GM21390 (cell line): Measurements from ENCODE around the gene DENND1A.

Source experiments
- ATAC-seq: cut with Tn5 transposase; IDR thresholded peaks from one replicate; pipeline ENCODE4 v1.9.1; 2021; ENCODE audit not compliant: unreplicated experiment

The DENND1A gene

GRCh38 chr9:123511326-123512277 is 418.3 kb downstream of the DENND1A start:
- ATAC-seq = no peak

- ATAC-seq = no peak
These were observed 420.3 kb downstream of the DENND1A start for GRCh38 chr9:123509646-123510045.

- ATAC-seq = no peak
These were observed 421.9 kb downstream of the DENND1A start for GRCh38 chr9:123508048-123508447.

DNA sequence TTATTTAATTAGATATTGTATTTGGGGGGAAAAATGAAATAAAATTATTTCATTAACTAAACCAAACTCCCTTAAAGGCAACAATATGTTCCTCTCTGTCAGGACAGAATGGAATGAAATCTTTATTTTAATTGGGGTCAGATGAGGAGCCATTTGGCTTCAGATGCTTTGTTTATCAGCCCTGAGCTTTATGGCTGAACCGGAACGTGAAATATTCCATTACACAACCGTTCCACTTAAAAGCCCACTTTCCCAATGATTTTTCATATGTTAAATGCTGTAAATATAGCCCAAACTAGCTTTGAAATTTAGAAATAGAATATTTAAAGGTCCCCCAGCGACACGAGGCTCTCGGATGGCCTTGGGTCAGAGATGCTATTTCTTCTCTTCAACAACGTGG is 424.4 kb downstream of the DENND1A start:
- ATAC-seq = no peak

DNA sequence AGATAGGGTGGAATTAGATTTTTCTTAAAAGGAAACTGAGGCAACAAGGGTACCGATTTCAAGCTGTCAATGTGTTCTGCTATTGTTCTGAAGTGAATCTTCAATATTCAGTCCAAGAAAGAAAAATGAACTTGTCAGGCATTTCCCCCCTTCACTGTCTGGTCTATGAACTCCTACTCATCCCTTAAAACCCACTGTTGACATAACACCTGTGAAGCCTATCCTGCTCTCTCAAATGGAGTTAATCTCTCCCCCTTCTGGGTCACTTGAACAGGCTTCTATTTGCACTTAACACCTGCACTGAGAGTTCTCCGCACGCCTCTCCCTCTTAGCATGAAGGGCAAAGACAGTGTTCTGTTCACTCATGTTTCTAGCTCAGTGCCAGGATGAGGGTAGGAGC is 429.6 kb downstream of the DENND1A start:
- no peak for ATAC-seq

DNA sequence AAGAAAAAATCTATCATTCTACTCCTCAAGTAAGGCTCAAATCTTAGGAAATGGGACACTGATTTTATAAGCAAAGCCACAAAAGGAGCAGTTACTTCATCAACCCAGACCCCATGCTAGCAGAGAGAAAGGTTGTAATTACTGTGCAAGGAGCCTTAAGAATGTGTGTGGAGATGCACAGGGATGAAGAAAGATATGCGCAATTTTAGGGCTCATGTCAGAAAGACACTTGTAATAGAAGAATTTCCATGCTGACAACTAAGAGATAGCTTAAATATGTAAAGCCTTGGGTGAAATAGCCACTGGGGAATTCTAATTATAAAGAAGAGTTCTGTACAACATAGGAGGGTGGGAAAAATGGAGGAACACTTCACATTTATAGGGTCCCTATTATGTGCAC is 432.1 kb downstream of the DENND1A start:
- no peak for ATAC-seq

GRCh38 chr9:123495731-123496130 is 434.2 kb downstream of the DENND1A start:
- ATAC-seq = no peak

- no peak for ATAC-seq
These were observed 436.3 kb downstream of the DENND1A start for GRCh38 chr9:123493627-123494026.

- ATAC-seq = no peak
These were observed 439.2 kb downstream of the DENND1A start for GRCh38 chr9:123490688-123491087.

GRCh38 chr9:123488722-123489321 is 441.1 kb downstream of the DENND1A start:
- no peak for ATAC-seq

- ATAC-seq = no peak
These were observed 441.9 kb downstream of the DENND1A start for GRCh38 chr9:123487944-123488548.

GRCh38 chr9:123486431-123486830 is 443.5 kb downstream of the DENND1A start:
- ATAC-seq = no peak

- no peak for ATAC-seq
These were observed 444.7 kb downstream of the DENND1A start for GRCh38 chr9:123485216-123485615.

DNA sequence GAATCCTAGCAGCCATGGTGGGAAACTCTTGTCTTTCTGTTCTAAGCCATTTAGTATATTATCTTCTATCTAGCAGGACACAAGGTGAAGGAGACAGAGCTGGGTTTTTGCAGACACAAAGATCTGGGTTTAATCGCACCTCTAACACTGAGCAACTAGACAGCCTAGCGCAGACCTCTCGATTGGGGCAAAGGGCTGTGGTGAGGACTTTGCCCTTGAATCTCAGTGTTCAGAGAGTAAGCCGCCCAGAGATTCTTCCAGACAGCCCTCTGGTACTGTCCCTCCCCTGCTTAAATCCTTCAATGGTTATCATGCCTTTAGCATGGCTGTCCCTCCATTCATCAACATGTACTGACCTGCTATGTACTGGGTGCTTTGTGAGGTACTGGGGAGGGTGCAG is 445.8 kb downstream of the DENND1A start:
- no peak for ATAC-seq

GRCh38 chr9:123483191-123483803 is 446.6 kb downstream of the DENND1A start:
- no peak for ATAC-seq

DNA sequence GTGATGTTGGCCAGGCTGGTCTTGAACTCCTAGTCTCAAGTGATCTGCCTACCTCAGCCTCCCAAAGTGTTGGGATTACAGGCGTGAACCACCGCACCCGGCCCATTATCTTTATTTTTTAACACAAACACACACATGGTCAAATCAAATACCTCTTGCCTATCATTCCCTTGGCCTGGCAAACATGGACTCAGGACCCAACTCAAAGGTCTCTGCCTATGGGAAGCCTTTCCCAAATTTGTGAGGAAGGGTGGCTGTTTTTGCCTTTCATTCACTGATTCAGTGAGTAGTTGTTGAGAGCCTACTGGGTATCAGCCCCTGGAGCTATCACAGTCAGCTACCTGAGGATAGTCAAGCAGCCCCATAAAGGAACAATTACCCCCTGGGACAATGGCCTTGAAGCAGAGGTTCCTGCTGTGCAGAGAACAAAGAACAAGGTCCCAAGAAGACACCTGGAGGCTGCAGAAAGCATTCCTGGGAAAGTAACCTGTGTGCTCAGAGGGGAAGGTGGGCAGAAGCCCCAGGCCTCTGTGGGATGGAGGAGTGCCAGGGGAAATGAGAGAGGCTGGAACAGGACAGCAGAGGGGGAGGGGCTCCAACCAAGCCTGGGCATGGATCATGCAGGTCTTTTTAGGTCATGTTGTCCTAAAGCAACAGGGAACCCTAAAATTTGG is 447.5 kb downstream of the DENND1A start:
- ATAC-seq = no peak

DNA sequence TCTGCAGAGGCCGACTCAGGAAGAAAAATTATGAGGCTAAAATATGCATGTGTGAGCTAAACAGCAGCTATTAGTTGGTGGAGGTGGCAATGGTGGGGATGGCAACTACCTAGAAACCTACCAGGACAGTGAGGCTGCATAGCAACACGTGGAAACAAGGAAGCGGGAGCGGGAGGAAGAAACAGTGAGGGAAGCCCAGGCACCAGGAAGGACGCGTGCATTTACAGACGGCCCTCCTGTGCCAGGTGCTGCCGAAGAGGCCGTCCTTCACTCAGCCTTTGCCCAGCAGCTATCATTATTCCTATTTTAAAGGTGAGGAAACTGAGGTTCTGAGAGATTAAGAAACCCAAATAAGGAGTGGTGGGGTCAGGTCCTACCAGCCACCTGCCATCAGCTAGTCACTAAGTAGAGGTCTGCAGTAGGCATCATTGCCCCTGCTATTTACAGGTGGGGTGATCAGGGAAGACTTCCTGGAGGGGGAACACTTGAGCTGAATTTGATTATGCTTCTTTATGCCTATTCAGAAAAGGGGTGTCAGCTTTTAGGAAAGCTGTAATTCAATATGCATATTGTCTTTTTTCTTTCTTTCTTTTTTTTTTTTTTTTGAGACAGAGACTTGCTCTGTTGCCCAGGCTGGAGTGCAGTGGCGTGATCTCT is 448.6 kb downstream of the DENND1A start:
- no peak for ATAC-seq

DNA sequence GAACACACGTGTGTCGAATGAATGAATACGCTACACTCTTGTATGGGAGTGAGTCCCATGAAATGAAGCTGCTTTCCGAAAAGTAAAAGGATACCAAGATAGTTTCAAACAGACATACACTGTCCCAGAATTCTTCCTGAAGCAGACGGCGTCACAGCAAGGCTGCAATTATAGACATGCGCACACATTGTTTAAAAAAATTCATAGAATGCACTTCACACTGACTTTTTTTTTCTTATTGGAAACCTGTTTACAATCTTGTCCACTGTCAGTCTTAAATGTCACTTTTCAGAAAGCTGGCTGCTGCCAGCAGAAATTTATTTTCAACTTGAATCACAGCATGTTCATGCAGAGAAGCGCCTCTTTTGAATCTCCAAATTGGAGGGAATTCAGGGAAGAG is 449.1 kb downstream of the DENND1A start:
- no peak for ATAC-seq

DNA sequence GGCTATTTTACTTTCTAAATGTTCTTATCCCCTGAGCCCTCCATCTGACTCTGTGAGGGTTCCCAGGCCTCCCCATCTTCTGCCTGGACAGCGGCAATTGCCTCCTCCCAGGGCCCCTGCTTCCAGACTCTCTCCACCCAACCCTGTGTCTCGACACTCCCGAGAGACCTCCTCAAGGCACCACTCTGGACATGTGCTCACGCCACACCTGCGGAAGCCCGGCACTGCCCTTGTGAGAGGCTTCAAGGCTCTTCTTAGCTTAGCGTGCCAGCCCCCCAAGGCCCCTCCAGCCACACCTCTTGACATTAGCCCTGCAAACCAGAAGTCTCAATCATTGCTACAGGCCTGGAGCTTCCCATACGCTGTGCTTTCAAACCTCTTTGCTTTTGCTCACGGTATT is 449.8 kb downstream of the DENND1A start:
- no peak for ATAC-seq

GRCh38 chr9:123478967-123479602 is 450.8 kb downstream of the DENND1A start:
- no peak for ATAC-seq
